ENCODE results near the gene PAIP1.
"Not testable (repeated sequence)": the region's sequence is repeated elsewhere in the genome, so short reads cannot be mapped to it uniquely, and the experiment has no call there.

Gene PAIP1

GRCh38 chr5:43523662-43524072, 33.2 kb downstream of the PAIP1 start:
- TF ChIP-seq, protein P1, sequence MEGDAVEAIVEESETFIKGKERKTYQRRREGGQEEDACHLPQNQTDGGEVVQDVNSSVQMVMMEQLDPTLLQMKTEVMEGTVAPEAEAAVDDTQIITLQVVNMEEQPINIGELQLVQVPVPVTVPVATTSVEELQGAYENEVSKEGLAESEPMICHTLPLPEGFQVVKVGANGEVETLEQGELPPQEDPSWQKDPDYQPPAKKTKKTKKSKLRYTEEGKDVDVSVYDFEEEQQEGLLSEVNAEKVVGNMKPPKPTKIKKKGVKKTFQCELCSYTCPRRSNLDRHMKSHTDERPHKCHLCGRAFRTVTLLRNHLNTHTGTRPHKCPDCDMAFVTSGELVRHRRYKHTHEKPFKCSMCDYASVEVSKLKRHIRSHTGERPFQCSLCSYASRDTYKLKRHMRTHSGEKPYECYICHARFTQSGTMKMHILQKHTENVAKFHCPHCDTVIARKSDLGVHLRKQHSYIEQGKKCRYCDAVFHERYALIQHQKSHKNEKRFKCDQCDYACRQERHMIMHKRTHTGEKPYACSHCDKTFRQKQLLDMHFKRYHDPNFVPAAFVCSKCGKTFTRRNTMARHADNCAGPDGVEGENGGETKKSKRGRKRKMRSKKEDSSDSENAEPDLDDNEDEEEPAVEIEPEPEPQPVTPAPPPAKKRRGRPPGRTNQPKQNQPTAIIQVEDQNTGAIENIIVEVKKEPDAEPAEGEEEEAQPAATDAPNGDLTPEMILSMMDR (IDR thresholded peaks at IDR 0.05; ENCODE audit: insufficient read depth, low read depth, low read length, missing control alignments) = no peak
- no peak for DNase-seq (ENCODE audit: low read depth)
- no peak overlapping the region for H3K4me3 ChIP-seq (ENCODE audit: low read depth, low read length)

- no peak overlapping the region for H3K4me3 ChIP-seq (ENCODE audit: low read depth, low read length)
- DNase-seq (ENCODE audit: low read depth) = no peak
- TF ChIP-seq, protein P1 (IDR thresholded peaks at IDR 0.05; ENCODE audit: insufficient read depth, low read depth, low read length, missing control alignments) = no peak
Measured at GRCh38 chr5:43520615-43521014, 36.3 kb downstream of the PAIP1 start.

DNA sequence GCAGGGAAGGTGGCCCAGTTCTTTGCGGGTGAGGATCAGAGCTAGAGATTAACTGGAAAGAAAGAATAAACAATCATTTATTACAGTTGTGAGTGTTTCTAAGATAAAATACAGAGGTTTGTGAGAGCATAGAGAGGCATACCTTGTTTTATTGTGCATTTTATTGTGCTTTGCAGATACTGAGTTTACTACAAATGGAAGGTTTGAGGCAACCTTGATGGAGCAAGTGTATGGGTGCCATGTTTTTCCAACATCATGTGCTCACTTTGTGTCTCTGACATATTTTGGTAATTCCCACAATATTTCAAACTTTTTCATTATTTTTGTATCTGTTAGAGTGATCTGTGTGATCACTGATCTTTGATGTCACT, 41.2 kb downstream of the PAIP1 start:
- H3K4me3 ChIP-seq (ENCODE audit: low read depth, low read length) = peak overlapping the region; percentile 94
- TF ChIP-seq, protein P1 (IDR thresholded peaks at IDR 0.05; ENCODE audit: insufficient read depth, low read depth, low read length, missing control alignments) = no peak
- peak; percentile 3 for DNase-seq (ENCODE audit: low read depth)

- TF ChIP-seq, protein P1 (IDR thresholded peaks at IDR 0.05; ENCODE audit: insufficient read depth, low read depth, low read length, missing control alignments) = no peak
- DNase-seq (ENCODE audit: low read depth) = peak; percentile 97
- peak within 1 kb of the TSS; percentile 94 for H3K4me3 ChIP-seq (ENCODE audit: low read depth, low read length)
Measured at GRCh38 chr5:43514816-43515677, 41.8 kb downstream of the PAIP1 start, which contains the start of gene C5orf34. TSS of gene C5orf34 (minus strand) at chr5:43515148. CDS start at chr5:43509339, 5,809 bp downstream.

- TF ChIP-seq, protein P1 (IDR thresholded peaks at IDR 0.05; ENCODE audit: insufficient read depth, low read depth, low read length, missing control alignments) = no peak
- no peak for DNase-seq (ENCODE audit: low read depth)
- peak overlapping the region; percentile 94 for H3K4me3 ChIP-seq (ENCODE audit: low read depth, low read length)
Measured at GRCh38 chr5:43514471-43514815, 42.4 kb downstream of the PAIP1 start.

DNA sequence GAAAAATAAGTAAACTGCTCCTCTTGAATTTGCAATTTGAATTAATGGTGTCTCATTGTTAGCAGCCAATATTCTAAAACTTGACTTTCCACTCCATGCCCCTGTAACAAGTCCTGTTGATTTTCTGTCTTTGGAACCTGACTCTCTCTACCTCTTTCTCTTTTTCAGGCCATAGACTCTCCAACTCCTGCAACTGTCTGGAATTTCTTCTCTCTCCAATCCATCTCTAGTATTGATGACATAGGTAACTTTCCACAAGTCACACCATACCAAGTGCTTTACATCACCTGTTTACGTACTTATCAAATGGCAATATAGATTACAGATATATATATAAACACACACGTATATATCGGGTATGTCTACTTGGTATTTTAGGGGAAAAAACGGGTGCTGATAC, 42.9 kb downstream of the PAIP1 start:
- peak overlapping the region; percentile 94 for H3K4me3 ChIP-seq (ENCODE audit: low read depth, low read length)
- TF ChIP-seq, protein P1 (IDR thresholded peaks at IDR 0.05; ENCODE audit: insufficient read depth, low read depth, low read length, missing control alignments) = no peak
- DNase-seq (ENCODE audit: low read depth) = peak; percentile 3

- not testable (repeated sequence) for H3K4me3 ChIP-seq (ENCODE audit: low read depth, low read length); DNase-seq (ENCODE audit: low read depth)
Measured at GRCh38 chr5:43511062-43511461, 45.8 kb downstream of the PAIP1 start.
